HCT116 (cell line): ENCODE data around the gene SNAPC4. TPM values are rescaled to one million over a fixed set of nuclear protein-coding genes. Genes with fewer than 3 reads are reported as not detected.

ENCODE experiments used
- ATAC-seq: fragments of 200-7000 bp; cut with Tn5 transposase; 2 replicates; pipeline ENCODE4 v1.9.1; 2020; ENCODE audit warnings: mild to moderate bottlenecking, moderate library complexity
- BruUV-seq: library from RNA; stranded (reverse); fragments of 400-500 nt; replicated peaks from 2 replicates; lab custom pipeline; 2021; lab: Mats Ljungman, UMichigan
- CTCF ChIA-PET: fragments of 300-600 bp; sonication (Branson Sonifier 250); formaldehyde crosslinking; loops from one replicate; lab custom pipeline; 2021; ENCODE audit warnings: antibody characterized with exemption; lab: Charles Lee
- POLR2A ChIA-PET: fragments of 300-600, 350-600 bp; sonication (Branson Sonifier 250); formaldehyde crosslinking; loops from one replicate; lab custom pipeline; 2021; ENCODE audit warnings: antibody characterized with exemption; lab: Charles Lee
- RAD21 ChIA-PET, 2 experiments: fragments of 300-600 bp; sonication (Branson Sonifier 250); formaldehyde crosslinking; loops; one replicate each; lab custom pipeline; 2023; ENCODE audit warnings: low total read pairs in 2 of 2; ENCODE audit not compliant: uncharacterized antibody in 2 of 2, unreplicated experiment in 2 of 2, low non-redundant PET in 1 of 2; lab: Charles Lee
- DNase-seq: peaks from one replicate; pipeline ENCODE4 v3.0.0-alpha.2; 2010; ENCODE audit warnings: low read depth, low spot score
- H2AFZ ChIP-seq: fragments of 200-600 bp; shearing (Covaris generic), sonication (generic); 2 replicates; pipeline ENCODE4 v1.6.1; 2017; ENCODE audit warnings: low read depth, mixed run types, mixed read lengths, antibody characterized with exemption, low read length; ENCODE audit not compliant: poor library complexity, severe bottlenecking
- H3K27ac ChIP-seq: 2 replicates; pipeline ENCODE4 v1.5.1; 2012; ENCODE audit warnings: low read depth, low read length
- H3K27me3 ChIP-seq: fragments of 200-600 bp; sonication (generic); 2 replicates; pipeline ENCODE4 v1.6.1; 2016; ENCODE audit warnings: mixed run types, low read length, mixed read lengths; ENCODE audit not compliant: insufficient read depth
- H3K36me3 ChIP-seq, 2 experiments: fragments of 200-500 bp in 1 of 2; fragments of 200-600 bp in 1 of 2; sonication (Bioruptor generic) in 1 of 2; sonication (generic) in 1 of 2; 2 replicates each; pipeline versions ENCODE4 v1.5.1 to v1.6.1; 2014 to 2016; ENCODE audit warnings: low read length in 2 of 2, inconsistent platforms in 1 of 2, mixed read lengths in 1 of 2, mixed run types in 1 of 2; ENCODE audit not compliant: insufficient read depth in 2 of 2, control insufficient read depth in 1 of 2
- H3K4me1 ChIP-seq, 2 experiments: fragments of 200-600 bp in 1 of 2; sonication (generic) in 1 of 2; 2 replicates each; pipeline versions ENCODE4 v1.5.1 to v1.6.1; 2012 to 2017; ENCODE audit warnings: low read length in 2 of 2, inconsistent platforms in 1 of 2, mild to moderate bottlenecking in 1 of 2, mixed read lengths in 1 of 2, mixed run types in 1 of 2, moderate library complexity in 1 of 2; ENCODE audit not compliant: insufficient read depth in 2 of 2, control insufficient read depth in 1 of 2
- H3K4me2 ChIP-seq: fragments of 200-600 bp; sonication (generic); 2 replicates; pipeline ENCODE4 v1.6.1; 2017; ENCODE audit warnings: mixed run types, low read length, mixed read lengths
- H3K4me3 ChIP-seq, 2 experiments: fragments of 200-600 bp in 1 of 2; sonication (generic) in 1 of 2; replicated peaks in 1 of 2; 2 replicates each; pipeline ENCODE4 v1.5.1; 2011 to 2016; ENCODE audit warnings: low read length in 2 of 2, control low read depth in 1 of 2, low read depth in 1 of 2, mild to moderate bottlenecking in 1 of 2, mixed read lengths in 1 of 2, mixed run types in 1 of 2
- H3K79me2 ChIP-seq: fragments of 200-600 bp; sonication (generic); 2 replicates; pipeline ENCODE4 v1.6.1; 2017; ENCODE audit warnings: mild to moderate bottlenecking, mixed run types, low read length, moderate library complexity, mixed read lengths; ENCODE audit not compliant: insufficient read depth
- H3K9ac ChIP-seq: fragments of 200-600 bp; sonication (generic); 2 replicates; pipeline ENCODE4 v1.6.1; 2016; ENCODE audit warnings: low read length, mixed read lengths
- H3K9me2 ChIP-seq: fragments of 200-600 bp; sonication (generic), shearing (Covaris generic); 2 replicates; pipeline ENCODE4 v1.6.1; 2017; ENCODE audit warnings: mixed run types, mild to moderate bottlenecking, moderate library complexity; ENCODE audit not compliant: insufficient read depth
- H3K9me3 ChIP-seq, 2 experiments: fragments of 200-500 bp in 1 of 2; fragments of 200-600 bp in 1 of 2; sonication (Bioruptor generic) in 1 of 2; sonication (generic) in 1 of 2; 2 replicates each; pipeline ENCODE4 v1.6.1; 2014 to 2017; ENCODE audit warnings: low read length in 2 of 2, mixed read lengths in 2 of 2, inconsistent platforms in 1 of 2, low read depth in 1 of 2, mild to moderate bottlenecking in 1 of 2, mixed run types in 1 of 2, moderate library complexity in 1 of 2; ENCODE audit not compliant: control insufficient read depth in 1 of 2, insufficient read depth in 1 of 2
- H4K20me1 ChIP-seq: fragments of 200-600 bp; sonication (generic), shearing (Covaris generic); 2 replicates; pipeline ENCODE4 v1.6.1; 2017; ENCODE audit warnings: mixed run types, mild to moderate bottlenecking, moderate library complexity; ENCODE audit not compliant: insufficient read depth
- ATF3 ChIP-seq: IDR thresholded peaks from 2 replicates; pipeline ENCODE4 v1.6.1; 2012
- CEBPB ChIP-seq: IDR thresholded peaks from 2 replicates; pipeline ENCODE4 v1.6.1; 2012; ENCODE audit warnings: low read depth
- CTCF ChIP-seq, 3 experiments: fragments of 200-600 bp in 1 of 3; sonication (generic) in 1 of 3; IDR thresholded peaks in 2 of 3; conservative IDR thresholded peaks in 1 of 3; 2 replicates each; pipeline ENCODE4 v1.5.1; 2012 to 2017; ENCODE audit warnings: low read depth in 2 of 3, low read length in 2 of 3, antibody characterized with exemption in 1 of 3, borderline replicate concordance in 1 of 3, control low read depth in 1 of 3, mild to moderate bottlenecking in 1 of 3, mixed read lengths in 1 of 3, mixed run types in 1 of 3, moderate library complexity in 1 of 3; ENCODE audit not compliant: insufficient read depth in 1 of 3
- EZH2 ChIP-seq: fragments of 200-600 bp; sonication (generic); IDR thresholded peaks from 2 replicates; pipeline ENCODE4 v1.6.1; 2017; ENCODE audit warnings: antibody characterized with exemption, mixed run types
- FOSL1 ChIP-seq: IDR thresholded peaks from 2 replicates; pipeline ENCODE4 v1.6.1; 2012; ENCODE audit warnings: low read depth
- JUND ChIP-seq: IDR thresholded peaks from 2 replicates; pipeline ENCODE4 v1.6.1; 2012
- YY1 ChIP-seq: IDR thresholded peaks from 2 replicates; pipeline ENCODE4 v1.6.1; 2011; ENCODE audit warnings: low read length, low read depth, moderate library complexity, mild to moderate bottlenecking; ENCODE audit not compliant: insufficient replicate concordance; ENCODE audit errors: extremely low read depth
- ZNF274 ChIP-seq: fragments of 200-500 bp; sonication (Bioruptor generic); IDR thresholded peaks from 2 replicates; pipeline ENCODE4 v1.6.1; 2014; ENCODE audit warnings: mild to moderate bottlenecking, low read depth, low read length, inconsistent platforms
- intact Hi-C: fragments of 100-400 bp; cut with micrococcal nuclease; formaldehyde crosslinking; loops from 2 replicates; pipeline ENCODE4 v1.10.0; 2022
- total RNA-seq: library from RNA; stranded (reverse); gene quantifications from one replicate; pipeline ENCODE4 v1.2.1, GENCODE V29; 2021; ENCODE audit not compliant: unreplicated experiment

The SNAPC4 gene
- total RNA-seq, 1 experiment from 2014 or later = 20.4 TPM

- Histone ChIP-seq H3K27me3 (no peaks in the 10 kb centered on the region), H2AFZ (no peak overlapping the region), H3K4me1 (peaks cover 0 to 9% of the 10 kb centered on the region in 2 experiments; a peak in 2 of 4 replicates), H3K79me2 (no peaks in the 10 kb centered on the region), H3K27ac (no peak overlapping the region), H3K4me2 (no peak overlapping the region), H4K20me1 (no peaks in the 10 kb centered on the region), H3K36me3 (no peaks in the 10 kb centered on the region), H3K4me3 (no peak overlapping the region), H3K9me2 (no peaks in the 10 kb centered on the region), H3K9ac (no peak overlapping the region), H3K9me3 (no peaks in the 10 kb centered on the region)
- intact Hi-C loops = no loop called here
- TF ChIP-seq FOSL1 (no peak), CEBPB (no peak), JUND (no peak), ZNF274 (no peak)
- ChIA-PET RAD21 (no interaction called here), CTCF (interaction anchor here (1.3 kb wide), 1 partner anchor 9 kb away, joined by 6 read pairs; no protein-coding TSS in a partner anchor), POLR2A (no interaction called here)
- DNase-seq (no peak), ATAC-seq (no peak)
- BruUV-seq = no TSS peak
Observed at GRCh38 chr9:136371533-136371880, 28.5 kb downstream of the SNAPC4 start.

GRCh38 chr9:136370687-136371532, 29.1 kb downstream of the SNAPC4 start:
- ATAC-seq = no peak
- no peaks in the 10 kb centered on the region for H3K36me3 ChIP-seq
- ChIA-PET RAD21 (no interaction called here), CTCF (interaction anchor here (1.3 kb wide), 1 partner anchor 8 kb away, joined by 6 read pairs; no protein-coding TSS in a partner anchor)
- DNase-seq = no peak
- H3K79me2 ChIP-seq = no peaks in the 10 kb centered on the region
- no peaks in the 10 kb centered on the region for H3K9me2 ChIP-seq
- intact Hi-C loops = no loop called here
- no peak overlapping the region for H3K4me3 ChIP-seq
- no peak for TF ChIP-seq EZH2
- no peak for TF ChIP-seq ATF3
- no peak for TF ChIP-seq CTCF (IDR thresholded peaks at IDR 0.05 in 2 of 3, conservative IDR thresholded peaks at IDR 0.05 in 1 of 3; ENCODE audit: borderline replicate concordance in 1 of 3, insufficient read depth in 1 of 3, low read depth in 2 of 3, low read length in 2 of 3)
- no peak for TF ChIP-seq YY1
- TF ChIP-seq, all 23 proteins: peak for 0
- BruUV-seq = no TSS peak
- Histone ChIP-seq H4K20me1 (no peaks in the 10 kb centered on the region), H3K27ac (no peak overlapping the region), H2AFZ (no peak overlapping the region), H3K9ac (no peak overlapping the region), H3K4me1 (peaks cover 0 to 9% of the 10 kb centered on the region in 2 experiments; a peak in 2 of 4 replicates), H3K27me3 (no peaks in the 10 kb centered on the region), H3K9me3 (no peaks in the 10 kb centered on the region), H3K4me2 (no peak overlapping the region)
- POLR2A ChIA-PET = no interaction called here
